Mucosa of rectum (tissue), 2 donors: ENCODE results near the gene PYROXD2.

ENCODE experiments used
- H3K27ac ChIP-seq, 2 donors: one replicate each; pipeline ENCODE4 v1.7.0; 2013; ENCODE audit warnings: inconsistent platforms in 2 of 2, low read depth in 2 of 2, low read length in 2 of 2
- H3K27me3 ChIP-seq, 2 donors: one replicate each; pipeline ENCODE4 v1.7.0; 2013; ENCODE audit warnings: low read length in 2 of 2; ENCODE audit not compliant: control insufficient read depth in 2 of 2, insufficient read depth in 2 of 2
- H3K36me3 ChIP-seq, 2 donors: one replicate each; pipeline ENCODE4 v1.7.0; 2013; ENCODE audit warnings: low read length in 2 of 2; ENCODE audit not compliant: control insufficient read depth in 2 of 2, insufficient read depth in 2 of 2
- H3K4me1 ChIP-seq, 2 donors: one replicate each; pipeline ENCODE4 v1.7.0; 2013; ENCODE audit warnings: low read length in 2 of 2, mild to moderate bottlenecking in 1 of 2; ENCODE audit not compliant: control insufficient read depth in 2 of 2, insufficient read depth in 2 of 2
- H3K4me3 ChIP-seq, 2 donors: one replicate each; pipeline ENCODE4 v1.7.0; 2013; ENCODE audit warnings: low read length in 2 of 2
- H3K9ac ChIP-seq, 2 donors: one replicate each; pipeline ENCODE4 v1.7.0; 2013; ENCODE audit warnings: low read length in 2 of 2, low read depth in 1 of 2, mild to moderate bottlenecking in 1 of 2
- H3K9me3 ChIP-seq, 2 donors: one replicate each; pipeline ENCODE4 v1.7.0; 2013; ENCODE audit warnings: low read length in 2 of 2; ENCODE audit not compliant: control insufficient read depth in 2 of 2
- donor health status: healthy.
- donor health status: Normal muscosa, but diverticular disease.

The PYROXD2 gene

DNA sequence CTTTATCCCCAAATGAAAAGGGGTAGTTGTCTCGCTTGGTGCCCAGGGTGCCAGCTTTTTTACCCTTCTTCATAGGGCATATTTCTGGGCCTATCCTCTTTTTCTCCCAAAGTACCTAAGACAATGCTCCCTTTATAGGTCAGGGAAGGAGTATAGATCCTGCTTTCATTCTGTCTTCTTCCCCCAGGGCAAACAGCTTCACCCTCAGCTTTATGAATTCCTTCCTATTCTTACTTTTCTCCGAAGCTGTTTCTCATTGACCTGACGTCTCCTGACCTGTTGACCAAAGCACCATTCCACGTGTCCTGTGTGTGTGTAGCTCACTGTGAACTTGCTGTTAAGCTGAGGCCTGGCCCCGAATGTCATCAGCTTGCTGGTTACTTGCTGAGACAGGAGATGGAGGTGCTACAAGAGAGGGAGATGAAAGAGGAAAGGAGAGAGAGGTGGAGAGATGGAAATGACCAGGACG lies 48.9 kb downstream of the PYROXD2 start:
- H3K4me1 ChIP-seq = no peaks in the 10 kb centered on the region
- H3K36me3 ChIP-seq = no peaks in the 10 kb centered on the region
- H3K9ac ChIP-seq = no peak overlapping the region
- H3K27me3 ChIP-seq = no peaks in the 10 kb centered on the region
- no peaks in the 10 kb centered on the region for H3K9me3 ChIP-seq
- H3K4me3 ChIP-seq = no peak overlapping the region
- H3K27ac ChIP-seq = no peak overlapping the region

DNA sequence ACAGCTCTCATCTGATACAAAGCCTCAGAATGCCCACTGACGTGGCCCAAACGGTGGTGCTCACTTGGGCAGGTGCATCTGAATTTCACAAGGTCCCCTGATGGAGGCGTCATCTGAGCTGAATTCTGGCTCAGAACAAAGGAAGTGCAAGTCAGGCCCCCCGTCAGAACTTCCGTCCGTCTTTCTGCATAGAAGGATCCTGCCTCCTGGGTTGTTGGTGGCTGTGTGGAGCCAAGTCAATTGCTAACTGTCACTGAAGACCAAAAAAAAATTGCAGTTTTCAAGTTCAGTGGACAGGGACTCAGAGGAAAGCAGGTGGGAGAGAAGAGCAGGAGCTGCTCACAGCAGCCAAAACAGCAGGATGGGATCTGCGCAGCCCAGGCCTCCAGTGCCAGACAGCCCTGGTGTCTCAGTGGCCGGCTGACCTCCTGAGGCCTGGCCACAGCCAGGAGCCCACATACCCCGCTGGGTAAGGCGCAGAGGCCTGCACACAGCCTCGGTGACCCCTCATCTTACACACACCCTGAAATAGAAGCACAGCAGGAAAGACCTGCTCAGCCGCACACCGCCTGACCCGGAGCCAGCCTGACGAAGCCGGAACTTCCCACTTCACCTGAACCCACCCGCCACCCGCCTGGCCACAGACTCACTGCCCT lies 49.4 kb downstream of the PYROXD2 start:
- Histone ChIP-seq H3K27me3 (no peaks in the 10 kb centered on the region), H3K4me1 (no peaks in the 10 kb centered on the region), H3K4me3 (no peak overlapping the region), H3K36me3 (no peaks in the 10 kb centered on the region), H3K27ac (no peak overlapping the region), H3K9me3 (no peaks in the 10 kb centered on the region), H3K9ac (no peak overlapping the region)

DNA sequence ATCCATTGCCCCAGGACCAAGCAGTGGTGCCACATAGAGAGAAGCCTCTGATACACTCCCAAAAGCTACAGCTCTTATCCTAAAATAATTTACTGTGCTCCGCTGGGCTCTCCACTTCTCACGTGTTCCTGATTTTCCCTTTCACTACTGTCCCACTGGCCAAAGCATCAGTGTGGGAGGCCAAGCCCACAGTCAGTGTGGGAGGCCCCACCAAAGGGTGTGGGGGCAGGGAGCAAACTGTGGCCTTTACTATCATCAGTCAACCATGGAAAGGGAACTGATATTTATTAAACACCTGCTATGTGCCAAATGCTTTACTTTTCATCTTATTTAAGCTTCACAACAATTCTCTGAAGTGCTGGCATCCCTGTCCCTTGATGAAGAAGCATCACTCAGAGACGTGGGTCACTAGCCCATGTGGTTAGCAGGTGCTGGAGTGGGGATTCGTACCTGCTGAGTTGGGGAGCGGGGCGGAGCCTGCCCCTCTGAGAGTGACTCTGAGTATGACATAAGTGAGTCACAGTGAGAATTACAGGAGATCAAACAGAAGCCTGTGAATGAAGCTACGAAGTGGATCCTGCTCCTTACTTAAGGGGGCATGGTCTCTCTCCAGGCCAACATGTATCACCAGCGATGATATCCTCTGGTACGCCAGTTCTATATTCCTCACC lies 50.4 kb downstream of the PYROXD2 start:
- H3K36me3 ChIP-seq = no peaks in the 10 kb centered on the region
- H3K27ac ChIP-seq = no peak overlapping the region
- no peaks in the 10 kb centered on the region for H3K27me3 ChIP-seq
- no peaks in the 10 kb centered on the region for H3K4me1 ChIP-seq
- H3K9me3 ChIP-seq = no peaks in the 10 kb centered on the region
- no peak overlapping the region for H3K9ac ChIP-seq
- H3K4me3 ChIP-seq = no peak overlapping the region

DNA sequence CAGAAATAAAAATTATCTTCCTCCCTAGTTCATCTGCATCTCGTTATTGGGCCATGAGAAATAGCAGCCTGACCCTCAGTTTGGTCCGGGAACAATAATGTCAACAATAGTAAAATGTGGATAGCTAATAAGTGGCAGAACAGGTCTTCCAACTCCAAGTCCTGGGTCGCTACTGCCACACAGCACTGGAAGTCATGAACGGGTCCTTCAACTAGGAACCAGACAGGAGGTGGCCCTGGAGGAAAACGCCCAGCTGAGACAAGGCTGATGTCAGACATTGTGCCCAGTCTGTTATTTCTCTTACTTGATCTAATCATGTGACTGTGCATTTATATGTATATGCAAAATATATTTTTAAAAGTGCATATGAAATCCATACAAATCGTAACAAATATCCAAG lies 51.8 kb downstream of the PYROXD2 start:
- H3K9me3 ChIP-seq = no peaks in the 10 kb centered on the region
- no peak overlapping the region for H3K4me3 ChIP-seq
- H3K27me3 ChIP-seq = no peaks in the 10 kb centered on the region
- no peaks in the 10 kb centered on the region for H3K4me1 ChIP-seq
- H3K27ac ChIP-seq = no peak overlapping the region
- H3K36me3 ChIP-seq = no peaks in the 10 kb centered on the region
- no peak overlapping the region for H3K9ac ChIP-seq

DNA sequence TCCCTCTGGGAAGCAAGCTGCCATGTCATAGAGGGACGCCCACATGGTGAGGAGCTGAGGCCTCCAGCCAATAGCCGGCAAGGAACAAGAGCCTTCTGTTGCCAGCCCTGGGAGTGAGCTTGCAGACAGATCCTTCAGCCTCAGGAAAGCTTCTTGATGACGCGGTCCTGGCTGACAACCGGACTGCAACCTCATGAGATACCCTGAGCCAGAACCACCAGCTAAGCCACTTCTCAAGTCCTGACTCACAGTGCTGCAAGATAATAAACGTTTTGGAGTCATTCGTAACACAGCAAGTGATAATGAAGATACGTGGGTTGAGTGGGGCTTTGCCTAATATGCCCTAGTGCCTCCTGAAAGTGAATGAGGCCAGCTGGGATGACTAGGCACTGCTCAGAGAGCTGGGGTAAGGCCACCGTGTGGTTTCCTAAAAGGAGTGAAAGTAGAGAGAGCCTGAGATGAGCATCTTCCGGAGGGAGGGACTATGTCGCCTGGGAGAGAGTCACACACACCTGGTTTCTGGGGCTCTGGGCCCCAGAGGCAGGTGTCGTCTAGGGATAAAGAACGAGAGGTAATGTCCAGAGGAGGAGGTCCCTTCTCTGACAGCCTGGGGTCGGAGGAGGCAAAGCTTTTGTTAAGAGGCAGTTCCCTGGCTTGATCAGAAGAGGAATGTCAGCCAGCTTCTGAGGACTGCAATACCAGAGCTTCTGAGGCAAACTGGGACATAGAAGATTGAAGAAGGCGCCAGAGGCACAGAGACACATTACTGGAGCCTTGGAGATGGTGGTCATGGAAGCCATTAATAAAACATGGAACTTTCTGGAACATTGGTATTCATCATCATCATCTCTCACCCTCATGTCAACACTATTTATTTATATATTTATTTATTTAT lies 53.6 kb downstream of the PYROXD2 start:
- no peak overlapping the region for H3K9ac ChIP-seq
- H3K9me3 ChIP-seq = no peaks in the 10 kb centered on the region
- peak overlapping the region in 1 of 2 donors; percentile 27 for H3K27ac ChIP-seq
- no peaks in the 10 kb centered on the region for H3K27me3 ChIP-seq
- H3K4me1 ChIP-seq = no peaks in the 10 kb centered on the region
- no peaks in the 10 kb centered on the region for H3K36me3 ChIP-seq
- peak overlapping the region in 1 of 2 donors; percentile 46 for H3K4me3 ChIP-seq

DNA sequence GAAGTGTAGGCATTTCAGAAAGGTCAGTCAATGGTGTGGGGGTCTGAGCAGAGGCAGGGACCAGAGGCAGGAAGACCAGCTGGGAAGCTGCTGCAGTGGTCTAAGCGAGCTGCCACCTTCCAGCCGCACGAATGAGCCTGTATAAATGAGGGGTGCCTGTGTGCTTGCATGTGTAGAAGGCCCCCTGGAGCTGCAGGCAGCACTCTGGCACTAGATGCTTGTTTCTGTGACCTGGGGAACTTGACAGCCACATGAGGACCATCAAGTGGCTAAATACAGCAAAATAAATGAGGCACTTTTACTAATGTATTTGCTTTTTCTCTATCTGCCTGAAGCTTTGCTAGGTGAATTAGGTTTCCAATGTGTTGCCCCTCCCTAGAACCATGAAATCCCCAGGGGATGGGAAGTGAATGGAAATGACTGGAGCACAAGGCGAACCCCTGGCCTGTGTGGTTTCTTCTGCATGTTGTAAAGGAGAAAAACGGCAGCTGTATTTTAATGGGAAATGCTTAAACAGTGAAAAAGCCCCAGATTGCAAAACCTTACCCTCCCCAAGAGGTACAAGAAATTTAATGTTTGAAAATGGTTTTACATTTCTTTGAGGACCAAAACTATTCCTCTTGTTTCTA lies 57.7 kb downstream of the PYROXD2 start:
- Histone ChIP-seq H3K27me3 (peaks cover 0 to 3% of the 10 kb centered on the region in 2 donors), H3K4me3 (no peak overlapping the region), H3K9me3 (no peaks in the 10 kb centered on the region), H3K36me3 (no peaks in the 10 kb centered on the region), H3K9ac (no peak overlapping the region), H3K27ac (no peak overlapping the region), H3K4me1 (no peaks in the 10 kb centered on the region)

DNA sequence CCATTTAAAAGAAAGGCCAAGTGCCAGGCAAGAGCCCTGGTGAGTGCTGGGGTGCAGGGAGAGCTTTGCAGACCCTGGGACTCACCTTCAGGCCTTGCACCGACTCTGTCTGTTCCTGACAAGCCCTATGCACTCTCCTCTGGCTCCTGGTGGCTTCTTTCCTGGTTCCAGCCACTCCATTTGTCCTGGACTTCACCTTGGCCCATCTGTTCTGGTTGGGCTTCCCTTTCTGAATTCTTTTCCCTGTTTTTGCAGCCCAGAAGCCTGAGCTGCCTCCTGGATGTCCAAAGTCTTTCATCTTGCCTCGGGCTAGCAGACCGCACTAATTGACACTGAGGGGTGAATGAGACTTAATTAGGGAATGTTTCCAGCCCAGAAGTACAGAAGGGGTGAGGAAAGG lies 60.5 kb downstream of the PYROXD2 start:
- peaks cover 0 to 3% of the 10 kb centered on the region in 2 donors for H3K27me3 ChIP-seq

DNA sequence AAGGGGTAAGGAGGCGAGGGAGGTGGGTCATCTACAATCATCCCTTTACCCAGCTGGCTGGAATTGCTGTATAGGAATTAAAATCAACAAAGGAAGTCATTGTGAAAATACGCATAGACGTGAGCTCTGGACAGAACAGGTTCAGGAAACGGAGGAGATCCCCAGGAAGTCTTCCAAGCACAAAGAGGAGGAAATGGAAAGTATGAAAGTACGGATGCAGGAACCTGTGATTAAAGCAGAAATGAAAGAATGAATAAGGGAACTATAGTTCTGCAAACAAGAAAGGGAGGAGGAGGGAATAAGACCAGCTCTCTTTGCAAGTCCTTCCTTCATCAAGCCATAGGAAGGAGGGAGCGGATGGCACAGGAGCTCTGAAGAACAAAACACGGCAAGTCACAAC lies 61.8 kb downstream of the PYROXD2 start:
- Histone ChIP-seq H3K27ac (no peak overlapping the region), H3K4me1 (peaks cover 0 to 9% of the 10 kb centered on the region in 2 donors), H3K36me3 (no peaks in the 10 kb centered on the region), H3K9ac (no peak overlapping the region), H3K9me3 (no peaks in the 10 kb centered on the region), H3K27me3 (peaks cover 0 to 3% of the 10 kb centered on the region in 2 donors), H3K4me3 (no peak overlapping the region)

More for the DNA sequence above, 60.5 kb downstream of the PYROXD2 start:
- no peak overlapping the region for H3K27ac ChIP-seq
- no peak overlapping the region for H3K9ac ChIP-seq
- no peaks in the 10 kb centered on the region for H3K9me3 ChIP-seq
- H3K4me3 ChIP-seq = no peak overlapping the region
- peaks cover 0 to 4% of the 10 kb centered on the region in 2 donors for H3K4me1 ChIP-seq
- H3K36me3 ChIP-seq = no peaks in the 10 kb centered on the region

DNA sequence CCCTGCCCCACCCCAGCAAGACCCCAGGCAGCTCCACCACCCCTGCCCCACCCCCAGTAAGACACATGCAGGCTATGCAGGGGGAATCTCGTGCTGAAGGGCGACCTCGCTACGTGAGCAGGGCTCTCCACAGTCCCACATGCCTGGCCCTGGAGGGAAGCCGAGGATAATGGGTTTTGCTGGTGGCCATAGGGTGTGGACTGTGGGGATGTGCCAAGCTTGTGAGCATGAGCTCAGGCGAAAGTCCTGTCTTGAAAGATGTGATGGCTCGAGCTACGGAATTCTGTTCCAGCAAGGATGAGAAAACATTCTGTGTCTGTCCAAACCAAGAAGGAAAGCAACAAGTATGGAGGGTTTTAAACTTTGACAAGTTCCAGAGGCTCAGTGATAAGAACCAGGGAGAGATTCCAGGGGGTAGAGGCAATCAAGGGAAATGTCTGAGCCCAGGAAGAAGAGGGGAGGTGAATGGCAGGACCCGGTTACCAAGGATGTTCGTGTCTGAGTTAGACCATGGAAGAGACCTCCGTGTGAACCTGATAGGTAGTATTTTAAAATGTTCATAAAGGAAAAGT lies 63.1 kb downstream of the PYROXD2 start:
- Histone ChIP-seq H3K4me1 (peaks cover 0 to 9% of the 10 kb centered on the region in 2 donors), H3K9me3 (no peaks in the 10 kb centered on the region), H3K36me3 (no peaks in the 10 kb centered on the region), H3K9ac (no peak overlapping the region), H3K27me3 (peaks cover 0 to 3% of the 10 kb centered on the region in 2 donors), H3K27ac (no peak overlapping the region), H3K4me3 (no peak overlapping the region)
